Type B pancreatic cell (in vitro differentiated cells): ENCODE results near the gene FGF6. TPM values are rescaled to one million over a fixed set of nuclear protein-coding genes. Genes with fewer than 3 reads are reported as not detected.
A peak's percentile ranks its signal among the peaks of the same experiment; 100 is the strongest.

Experiments used
- DNase-seq: peaks from one replicate; pipeline ENCODE4 v3.0.0; 2021; ENCODE audit warnings: mixed read lengths; ENCODE audit not compliant: unreplicated experiment; ENCODE audit errors: extremely low spot score
- H3K27ac Mint-ChIP-seq: 2 replicates; pipeline ENCODE4 v1.8.0; 2021; ENCODE audit warnings: mild to moderate bottlenecking, mixed read lengths
- H3K27me3 Mint-ChIP-seq: 2 replicates; pipeline ENCODE4 v1.8.0; 2021; ENCODE audit warnings: mixed read lengths
- H3K36me3 Mint-ChIP-seq: 2 replicates; pipeline ENCODE4 v1.8.0; 2021; ENCODE audit warnings: mixed read lengths
- H3K4me1 Mint-ChIP-seq: one replicate; pipeline ENCODE4 v1.8.0; 2021; ENCODE audit warnings: mixed read lengths; ENCODE audit not compliant: unreplicated experiment
- H3K4me3 Mint-ChIP-seq: 2 replicates; pipeline ENCODE4 v1.8.0; 2021; ENCODE audit warnings: mild to moderate bottlenecking, mixed read lengths
- H3K9me3 Mint-ChIP-seq: 2 replicates; pipeline ENCODE4 v1.8.0; 2021; ENCODE audit warnings: mixed read lengths
- CTCF ChIP-seq: fragments of 200-600 bp; sonication (generic); conservative IDR thresholded peaks from 2 replicates; pipeline ENCODE4 v1.5.0; 2021; ENCODE audit warnings: antibody characterized with exemption, mild to moderate bottlenecking
- total RNA-seq: library from RNA; stranded (reverse); gene quantifications from 2 replicates; pipeline ENCODE4 v1.2.1, GENCODE V29; 2021; ENCODE audit warnings: low replicate concordance

Gene FGF6
- total RNA-seq, 1 donor from 2014 or later = not detected

- no peak for DNase-seq
- Mint-ChIP-seq H3K4me1 (peaks cover 10% of the 10 kb centered on the region), H3K4me3 (peak overlapping the region; percentile 8), H3K9me3 (peaks cover 5% of the 10 kb centered on the region), H3K27ac (no peak overlapping the region), H3K27me3 (peaks cover 48% of the 10 kb centered on the region), H3K36me3 (no peaks in the 10 kb centered on the region)
- TF ChIP-seq CTCF = no peak
Observed at GRCh38 chr12:4450551-4451112, 5.0 kb upstream of the FGF6 start.

GRCh38 chr12:4449851-4450221 is 4.2 kb upstream of the FGF6 start:
- no peak for DNase-seq
- TF ChIP-seq CTCF = no peak
- Mint-ChIP-seq H3K9me3 (peaks cover 5% of the 10 kb centered on the region), H3K27ac (no peak overlapping the region), H3K4me1 (peaks cover 10% of the 10 kb centered on the region), H3K4me3 (no peak overlapping the region), H3K36me3 (no peaks in the 10 kb centered on the region), H3K27me3 (peaks cover 51% of the 10 kb centered on the region)

- Mint-ChIP-seq H3K4me3 (no peak overlapping the region), H3K27ac (no peak overlapping the region), H3K4me1 (peaks cover 10% of the 10 kb centered on the region), H3K27me3 (peaks cover 55% of the 10 kb centered on the region), H3K36me3 (no peaks in the 10 kb centered on the region), H3K9me3 (peaks cover 5% of the 10 kb centered on the region)
- TF ChIP-seq CTCF = no peak
- peak; percentile 24 for DNase-seq
Observed at GRCh38 chr12:4448943-4449850, 3.6 kb upstream of the FGF6 start.

- no peaks in the 10 kb centered on the region for H3K9me3 Mint-ChIP-seq
- H3K36me3 Mint-ChIP-seq = no peaks in the 10 kb centered on the region
- TF ChIP-seq CTCF = no peak
- H3K27me3 Mint-ChIP-seq = peaks cover 57% of the 10 kb centered on the region
- no peak overlapping the region for H3K4me3 Mint-ChIP-seq
- DNase-seq = no peak
- peaks cover 10% of the 10 kb centered on the region for H3K4me1 Mint-ChIP-seq
- no peak overlapping the region for H3K27ac Mint-ChIP-seq
Observed at GRCh38 chr12:4448371-4448940, 2.8 kb upstream of the FGF6 start.

- peaks cover 12% of the 10 kb centered on the region for H3K4me1 Mint-ChIP-seq
- no peak overlapping the region for H3K27ac Mint-ChIP-seq
- DNase-seq = peak; percentile 32
- H3K9me3 Mint-ChIP-seq = no peaks in the 10 kb centered on the region
- H3K36me3 Mint-ChIP-seq = no peaks in the 10 kb centered on the region
- no peak overlapping the region for H3K4me3 Mint-ChIP-seq
- peaks cover 64% of the 10 kb centered on the region for H3K27me3 Mint-ChIP-seq
- TF ChIP-seq CTCF = no peak
Observed at GRCh38 chr12:4447151-4447550, 1.5 kb upstream of the FGF6 start.
